Endodermal cell (in vitro differentiated cells): Measurements from ENCODE around the gene NAA25. TPM values are rescaled to one million over a fixed set of nuclear protein-coding genes. Genes with fewer than 3 reads are reported as not detected.
"Not testable (repeated sequence)": the region's sequence is repeated elsewhere in the genome, so short reads cannot be mapped to it uniquely, and the experiment has no call there.

Experiments used
- DNase-seq: peaks from one replicate; pipeline ENCODE4 v3.0.0-alpha.2; 2017
- H3K27ac ChIP-seq: 2 replicates; pipeline ENCODE4 v1.5.1; 2013; ENCODE audit warnings: mild to moderate bottlenecking, low read depth, low read length, moderate library complexity
- H3K27me3 ChIP-seq: 2 replicates; pipeline ENCODE4 v1.6.1; 2013; ENCODE audit warnings: mild to moderate bottlenecking, low read length, moderate library complexity; ENCODE audit not compliant: insufficient read depth, control insufficient read depth, poor library complexity, severe bottlenecking
- H3K36me3 ChIP-seq: 2 replicates; pipeline ENCODE4 v1.7.0; 2013; ENCODE audit warnings: mild to moderate bottlenecking, low read length, moderate library complexity; ENCODE audit not compliant: control insufficient read depth, insufficient read depth
- H3K4me1 ChIP-seq: one replicate; pipeline ENCODE4 v1.7.0; 2013; ENCODE audit warnings: low read length; ENCODE audit not compliant: control insufficient read depth, insufficient read depth
- H3K4me3 ChIP-seq: 2 replicates; pipeline ENCODE4 v1.5.1; 2013; ENCODE audit warnings: mild to moderate bottlenecking, low read length, moderate library complexity
- H3K9ac ChIP-seq: 2 replicates; pipeline ENCODE4 v1.6.1; 2013; ENCODE audit warnings: mild to moderate bottlenecking, low read length, moderate library complexity; ENCODE audit not compliant: poor library complexity, severe bottlenecking; ENCODE audit errors: extremely low read depth
- H3K9me3 ChIP-seq: 2 replicates; pipeline ENCODE4 v1.6.1; 2013; ENCODE audit warnings: mild to moderate bottlenecking, low read length, moderate library complexity; ENCODE audit not compliant: control insufficient read depth
- H3K27ac Mint-ChIP-seq: 2 replicates; pipeline ENCODE4 v1.8.0; 2020; ENCODE audit warnings: mixed read lengths
- H3K27me3 Mint-ChIP-seq: 2 replicates; pipeline ENCODE4 v1.8.0; 2021; ENCODE audit warnings: mild to moderate bottlenecking, mixed read lengths; ENCODE audit not compliant: insufficient read depth
- H3K36me3 Mint-ChIP-seq: 2 replicates; pipeline ENCODE4 v1.8.0; 2020; ENCODE audit warnings: low read depth, mixed read lengths
- H3K4me1 Mint-ChIP-seq: 2 replicates; pipeline ENCODE4 v1.8.0; 2020; ENCODE audit warnings: mixed read lengths
- H3K4me3 Mint-ChIP-seq: 2 replicates; pipeline ENCODE4 v1.8.0; 2020; ENCODE audit warnings: mild to moderate bottlenecking, moderate library complexity, mixed read lengths
- H3K9me3 Mint-ChIP-seq: 2 replicates; pipeline ENCODE4 v1.8.0; 2020; ENCODE audit warnings: mild to moderate bottlenecking, mixed read lengths
- CTCF ChIP-seq: fragments of 200-600 bp; sonication (generic); conservative IDR thresholded peaks from 2 replicates; pipeline ENCODE4 v1.5.0; 2021; ENCODE audit warnings: antibody characterized with exemption, mild to moderate bottlenecking
- WGBS, 2 experiments: methylation state at CpG; one replicate each; pipeline versions ENCODE4 v1.1.5 to v1.1.7; 2013; ENCODE audit warnings: missing lambda C conversion rate in 2 of 2, mixed read lengths in 1 of 2; ENCODE audit not compliant: insufficient coverage in 1 of 2, insufficient read length in 1 of 2; 5-methylcytosine and 5-hydroxymethylcytosine counted together
- total RNA-seq, 2 donors: library from RNA; stranded (reverse); fragmentation: NEBNext Ultra II Directional in 1 of 2; extraction: Animal tissue kit (Norgen Biotek cat#: 25700) in 1 of 2; gene quantifications; 2 replicates in 1 of 2; 3 replicates in 1 of 2; pipeline ENCODE4 v1.2.1, GENCODE V29; 2021

Gene NAA25
- total RNA-seq, 2 donors from 2014 or later = 34.2 to 36.3 TPM

GRCh38 chr12:112004041-112004440 lies 104.5 kb downstream of the NAA25 start:
- H3K4me3 ChIP-seq = no peak overlapping the region
- Mint-ChIP-seq H3K4me1 (peaks cover 7% of the 10 kb centered on the region), H3K9me3 (peaks cover 3% of the 10 kb centered on the region), H3K27ac (no peak overlapping the region), H3K36me3 (peaks cover 12% of the 10 kb centered on the region), H3K4me3 (no peak overlapping the region), H3K27me3 (no peaks in the 10 kb centered on the region)
- H3K9me3 ChIP-seq = peaks cover 9% of the 10 kb centered on the region
- 96 to 100% methylated on average over 2 to 3 of the region's 3 CpGs for WGBS, 2 experiments
- no peaks in the 10 kb centered on the region for H3K27me3 ChIP-seq
- H3K4me1 ChIP-seq = no peaks in the 10 kb centered on the region
- no peak for TF ChIP-seq CTCF
- no peak overlapping the region for H3K9ac ChIP-seq
- DNase-seq = no peak
- peaks cover 12% of the 10 kb centered on the region for H3K36me3 ChIP-seq
- H3K27ac ChIP-seq = no peak overlapping the region

DNA sequence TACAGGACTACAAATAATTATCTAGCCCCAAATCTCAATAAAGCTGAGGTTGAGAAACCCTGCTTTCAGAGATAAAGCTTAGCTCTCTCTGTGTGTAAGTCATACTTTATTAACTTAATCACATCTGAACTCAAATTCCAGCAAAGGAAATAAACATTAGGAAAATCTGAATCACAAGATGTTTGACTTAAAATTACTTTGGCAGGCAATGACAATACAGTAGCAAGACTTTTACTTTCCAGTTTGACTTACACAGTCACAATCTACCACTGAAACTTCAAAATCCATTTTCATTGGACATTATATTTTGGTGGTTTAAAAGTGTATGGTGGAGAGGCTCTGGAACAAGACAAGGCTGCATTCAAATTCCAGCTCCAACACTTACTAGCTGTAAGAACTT lies 107.0 kb downstream of the NAA25 start:
- Mint-ChIP-seq H3K9me3 (peaks cover 3% of the 10 kb centered on the region), H3K27me3 (no peaks in the 10 kb centered on the region), H3K4me1 (peaks cover 7% of the 10 kb centered on the region), H3K27ac (no peak overlapping the region), H3K4me3 (no peak overlapping the region), H3K36me3 (peaks cover 12% of the 10 kb centered on the region)
- Histone ChIP-seq H3K9me3 (peaks cover 9% of the 10 kb centered on the region), H3K27ac (no peak overlapping the region), H3K27me3 (no peaks in the 10 kb centered on the region), H3K9ac (no peak overlapping the region), H3K36me3 (peaks cover 12% of the 10 kb centered on the region), H3K4me1 (no peaks in the 10 kb centered on the region), H3K4me3 (no peak overlapping the region)
- DNase-seq = no peak
- TF ChIP-seq CTCF = no peak

- no peak for TF ChIP-seq CTCF
Measured at GRCh38 chr12:112000820-112001219, 107.8 kb downstream of the NAA25 start.

GRCh38 chr12:111999129-111999528 lies 109.5 kb downstream of the NAA25 start:
- not testable (repeated sequence) for H3K4me1 Mint-ChIP-seq, H3K27ac ChIP-seq, H3K27me3 ChIP-seq, H3K9me3 Mint-ChIP-seq, H3K27me3 Mint-ChIP-seq, H3K4me1 ChIP-seq, H3K4me3 ChIP-seq, DNase-seq, H3K4me3 Mint-ChIP-seq, H3K9me3 ChIP-seq, H3K27ac Mint-ChIP-seq, H3K9ac ChIP-seq
- H3K36me3 Mint-ChIP-seq = peaks cover 14% of the 10 kb centered on the region
- H3K36me3 ChIP-seq = peaks cover 12% of the 10 kb centered on the region
- 95 to 97% methylated on average over 7 to 9 of the region's 9 CpGs for WGBS, 2 experiments

More at GRCh38 chr12:112000820-112001219, 107.8 kb downstream of the NAA25 start:
- Histone ChIP-seq H3K4me3 (no peak overlapping the region), H3K9ac (no peak overlapping the region), H3K9me3 (peaks cover 9% of the 10 kb centered on the region), H3K27me3 (no peaks in the 10 kb centered on the region), H3K36me3 (peaks cover 12% of the 10 kb centered on the region), H3K4me1 (no peaks in the 10 kb centered on the region), H3K27ac (no peak overlapping the region)
- WGBS, 2 experiments = 87 to 89% methylated on average over 3 to 8 of the region's 8 CpGs
- H3K4me3 Mint-ChIP-seq = no peak overlapping the region
- H3K36me3 Mint-ChIP-seq = peaks cover 12% of the 10 kb centered on the region
- no peak overlapping the region for H3K27ac Mint-ChIP-seq
- DNase-seq = no peak
- H3K27me3 Mint-ChIP-seq = no peaks in the 10 kb centered on the region
- peaks cover 3% of the 10 kb centered on the region for H3K9me3 Mint-ChIP-seq
- H3K4me1 Mint-ChIP-seq = peaks cover 4% of the 10 kb centered on the region
